Measurements from ENCODE around the gene TBX21.

The TBX21 gene

DNA sequence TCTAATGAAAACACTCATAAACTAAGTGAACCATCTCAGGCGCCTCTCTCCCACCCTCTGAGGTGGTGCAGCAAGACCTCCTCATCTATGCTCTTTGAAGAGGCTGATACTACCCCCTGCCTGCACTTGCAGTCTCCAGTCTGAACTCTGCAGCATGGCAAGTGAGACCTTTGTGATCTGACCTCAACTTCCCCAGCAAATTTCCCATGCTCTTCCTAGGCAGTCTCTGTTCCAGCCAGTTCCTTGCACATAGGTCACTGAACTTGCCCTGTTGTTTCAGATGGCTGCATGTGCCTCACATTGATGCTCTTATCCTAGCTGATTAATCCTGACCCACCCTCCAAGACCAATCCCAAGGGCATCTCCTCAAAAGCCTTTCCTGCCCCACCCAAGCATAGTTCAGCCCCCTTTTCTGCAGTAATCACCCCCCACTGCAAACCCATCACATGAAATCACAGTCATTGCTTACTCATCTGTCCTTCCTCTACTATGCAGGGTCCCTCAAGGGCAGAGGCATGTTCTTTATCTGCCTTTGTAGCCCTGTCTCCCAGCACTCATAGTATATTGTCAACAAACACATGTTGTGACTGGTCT lies 42.0 kb downstream of the TBX21 start:
- TF ChIP-seq, protein P1, sequence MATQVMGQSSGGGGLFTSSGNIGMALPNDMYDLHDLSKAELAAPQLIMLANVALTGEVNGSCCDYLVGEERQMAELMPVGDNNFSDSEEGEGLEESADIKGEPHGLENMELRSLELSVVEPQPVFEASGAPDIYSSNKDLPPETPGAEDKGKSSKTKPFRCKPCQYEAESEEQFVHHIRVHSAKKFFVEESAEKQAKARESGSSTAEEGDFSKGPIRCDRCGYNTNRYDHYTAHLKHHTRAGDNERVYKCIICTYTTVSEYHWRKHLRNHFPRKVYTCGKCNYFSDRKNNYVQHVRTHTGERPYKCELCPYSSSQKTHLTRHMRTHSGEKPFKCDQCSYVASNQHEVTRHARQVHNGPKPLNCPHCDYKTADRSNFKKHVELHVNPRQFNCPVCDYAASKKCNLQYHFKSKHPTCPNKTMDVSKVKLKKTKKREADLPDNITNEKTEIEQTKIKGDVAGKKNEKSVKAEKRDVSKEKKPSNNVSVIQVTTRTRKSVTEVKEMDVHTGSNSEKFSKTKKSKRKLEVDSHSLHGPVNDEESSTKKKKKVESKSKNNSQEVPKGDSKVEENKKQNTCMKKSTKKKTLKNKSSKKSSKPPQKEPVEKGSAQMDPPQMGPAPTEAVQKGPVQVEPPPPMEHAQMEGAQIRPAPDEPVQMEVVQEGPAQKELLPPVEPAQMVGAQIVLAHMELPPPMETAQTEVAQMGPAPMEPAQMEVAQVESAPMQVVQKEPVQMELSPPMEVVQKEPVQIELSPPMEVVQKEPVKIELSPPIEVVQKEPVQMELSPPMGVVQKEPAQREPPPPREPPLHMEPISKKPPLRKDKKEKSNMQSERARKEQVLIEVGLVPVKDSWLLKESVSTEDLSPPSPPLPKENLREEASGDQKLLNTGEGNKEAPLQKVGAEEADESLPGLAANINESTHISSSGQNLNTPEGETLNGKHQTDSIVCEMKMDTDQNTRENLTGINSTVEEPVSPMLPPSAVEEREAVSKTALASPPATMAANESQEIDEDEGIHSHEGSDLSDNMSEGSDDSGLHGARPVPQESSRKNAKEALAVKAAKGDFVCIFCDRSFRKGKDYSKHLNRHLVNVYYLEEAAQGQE (IDR thresholded peaks at IDR 0.05; ENCODE audit: insufficient read depth in 1 of 2, low read depth in 2 of 2, low read length in 2 of 2) = no peak
- TF ChIP-seq SIN3A (IDR thresholded peaks at IDR 0.05; ENCODE audit: borderline replicate concordance, insufficient read depth, low read length) = no peak
- TF ChIP-seq FOXP2 (optimal IDR thresholded peaks at IDR 0.05; ENCODE audit: borderline replicate concordance, extremely low read depth, extremely low read length, insufficient read depth) = no peak
- no peak for TF ChIP-seq POLR2AphosphoS5 (IDR thresholded peaks at IDR 0.05; ENCODE audit: low read depth, low read length)
- TF ChIP-seq TAF1 (IDR thresholded peaks at IDR 0.05; ENCODE audit: borderline replicate concordance, insufficient read depth, low read length) = no peak

DNA sequence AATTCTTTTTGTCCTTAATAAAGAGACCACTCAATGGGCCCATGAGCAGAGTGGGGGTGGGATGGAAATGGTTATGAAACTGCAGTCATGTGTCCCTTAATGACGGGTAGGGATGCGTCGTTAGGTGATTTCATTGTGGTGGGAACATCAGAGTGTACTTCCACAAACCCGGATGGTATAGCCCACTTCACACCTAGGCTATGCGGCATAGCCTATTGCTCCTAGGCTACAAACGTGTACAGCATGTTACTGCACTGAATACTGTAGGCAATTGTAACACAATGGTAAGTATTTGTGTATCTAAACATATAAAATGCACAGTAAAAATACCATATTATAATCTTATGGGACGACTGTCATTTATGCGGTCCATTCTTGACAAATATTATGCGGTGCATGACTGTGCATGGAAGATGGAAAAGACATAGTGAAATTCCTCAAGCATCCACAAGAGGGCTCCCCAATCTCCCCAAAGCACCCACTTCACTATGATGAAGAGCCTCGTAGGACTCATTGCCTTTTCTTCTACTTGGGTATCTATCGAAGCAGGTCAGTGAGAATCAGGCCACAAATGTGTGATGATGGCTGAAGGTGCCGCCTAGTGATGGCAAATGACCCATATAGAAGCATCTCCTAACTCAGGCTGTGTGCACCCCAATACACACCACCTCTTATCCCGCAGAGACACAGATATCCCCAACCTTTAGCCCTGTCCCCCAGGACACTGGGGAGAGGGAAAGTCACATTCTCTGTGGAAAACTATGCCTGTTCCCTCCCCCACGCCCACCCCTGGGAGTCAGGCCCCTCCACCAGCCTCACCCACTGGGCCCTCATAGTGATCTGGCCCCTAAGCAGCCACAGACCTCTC lies 43.5 kb downstream of the TBX21 start:
- TF ChIP-seq FOXP2 (optimal IDR thresholded peaks at IDR 0.05; ENCODE audit: borderline replicate concordance, extremely low read depth, extremely low read length, insufficient read depth) = no peak
- no peak for TF ChIP-seq POLR2AphosphoS5 (IDR thresholded peaks at IDR 0.05; ENCODE audit: low read depth, low read length)
- no peak for TF ChIP-seq TAF1 (IDR thresholded peaks at IDR 0.05; ENCODE audit: borderline replicate concordance, insufficient read depth, low read length)
- no peak for TF ChIP-seq SIN3A (IDR thresholded peaks at IDR 0.05; ENCODE audit: borderline replicate concordance, insufficient read depth, low read length)
- TF ChIP-seq, protein P1 (IDR thresholded peaks at IDR 0.05; ENCODE audit: insufficient read depth in 1 of 2, low read depth in 2 of 2, low read length in 2 of 2) = no peak

DNA sequence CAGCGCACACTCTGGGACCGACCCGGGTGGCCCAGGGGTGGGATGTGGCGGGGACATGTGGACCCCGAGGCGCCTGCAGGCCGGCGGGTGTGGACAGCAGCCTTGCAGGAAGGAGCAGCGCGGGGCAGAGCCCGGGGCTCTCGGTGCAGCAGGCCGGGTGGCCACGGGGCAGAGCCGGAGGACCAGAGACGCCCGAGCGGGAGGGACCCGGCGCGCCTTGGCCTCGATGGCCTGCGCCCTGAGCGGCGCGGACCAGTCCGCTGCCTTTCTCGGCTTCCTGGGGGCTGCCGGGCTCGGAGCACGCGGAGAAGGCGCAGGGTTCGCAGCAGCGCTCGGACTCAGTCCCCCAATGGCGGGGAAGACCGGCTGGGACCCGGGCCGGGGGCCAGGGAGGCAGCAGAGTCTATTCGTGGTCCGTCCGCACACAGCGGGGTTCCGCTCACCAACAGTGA lies 45.2 kb downstream of the TBX21 start:
- TF ChIP-seq, protein P1 (IDR thresholded peaks at IDR 0.05; ENCODE audit: insufficient read depth in 1 of 2, low read depth in 2 of 2, low read length in 2 of 2) = no peak
- TF ChIP-seq FOXP2 (optimal IDR thresholded peaks at IDR 0.05; ENCODE audit: borderline replicate concordance, extremely low read depth, extremely low read length, insufficient read depth) (no peak), TAF1 (IDR thresholded peaks at IDR 0.05; ENCODE audit: borderline replicate concordance, insufficient read depth, low read length) (no peak), POLR2AphosphoS5 (IDR thresholded peaks at IDR 0.05; ENCODE audit: low read depth, low read length) (no peak), SIN3A (IDR thresholded peaks at IDR 0.05; ENCODE audit: borderline replicate concordance, insufficient read depth, low read length) (no peak)

DNA sequence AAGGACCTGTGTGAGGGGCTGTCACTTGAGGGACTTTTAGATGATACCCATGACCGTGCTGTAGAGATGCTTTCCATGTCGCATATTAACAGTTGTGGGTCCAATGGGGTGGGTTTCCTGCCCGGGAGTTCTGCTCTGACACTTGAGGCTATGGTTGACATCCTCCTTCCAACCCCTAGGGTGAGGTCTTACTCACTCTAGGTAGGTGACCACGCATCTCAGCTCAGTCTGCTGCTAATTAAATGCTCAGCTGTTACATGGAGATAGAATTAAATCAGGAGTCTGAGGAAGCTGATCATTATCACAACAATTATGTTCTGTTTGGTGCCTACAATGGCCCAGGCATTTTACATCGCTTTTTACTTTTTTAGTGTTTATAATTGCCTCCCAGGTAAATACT lies 48.4 kb downstream of the TBX21 start:
- TF ChIP-seq SIN3A (IDR thresholded peaks at IDR 0.05; ENCODE audit: borderline replicate concordance, insufficient read depth, low read length) = no peak
- TF ChIP-seq TAF1 (IDR thresholded peaks at IDR 0.05; ENCODE audit: borderline replicate concordance, insufficient read depth, low read length) = no peak
- no peak for TF ChIP-seq FOXP2 (optimal IDR thresholded peaks at IDR 0.05; ENCODE audit: borderline replicate concordance, extremely low read depth, extremely low read length, insufficient read depth)
- TF ChIP-seq, protein P1 (IDR thresholded peaks at IDR 0.05; ENCODE audit: insufficient read depth in 1 of 2, low read depth in 2 of 2, low read length in 2 of 2) = no peak
- no peak for TF ChIP-seq POLR2AphosphoS5 (IDR thresholded peaks at IDR 0.05; ENCODE audit: low read depth, low read length)
